Measurements from ENCODE around the gene ARHGAP31.
A peak's percentile ranks its signal among the peaks of the same experiment; 100 is the strongest.
"Not testable (repeated sequence)": the region's sequence is repeated elsewhere in the genome, so short reads cannot be mapped to it uniquely, and the experiment has no call there.

Gene ARHGAP31

GRCh38 chr3:119295816-119296726 lies 1.9 kb downstream of the ARHGAP31 start:
- peak; percentile 72 for DNase-seq

GRCh38 chr3:119296727-119297122 lies 2.5 kb downstream of the ARHGAP31 start:
- DNase-seq = peak; percentile 47

GRCh38 chr3:119297169-119297568 lies 3.0 kb downstream of the ARHGAP31 start:
- peak; percentile 80 for DNase-seq

- no peak for DNase-seq
Measured at GRCh38 chr3:119298565-119298941, 4.4 kb downstream of the ARHGAP31 start.

GRCh38 chr3:119300991-119301391 lies 6.8 kb downstream of the ARHGAP31 start:
- DNase-seq = no peak

- no peak for DNase-seq
Measured at GRCh38 chr3:119301662-119302061, 7.5 kb downstream of the ARHGAP31 start.

- DNase-seq = peak; percentile 61
Measured at GRCh38 chr3:119302697-119303551, 8.7 kb downstream of the ARHGAP31 start.

- peak; percentile 93 for DNase-seq
Measured at GRCh38 chr3:119304201-119304713, 10.1 kb downstream of the ARHGAP31 start.

GRCh38 chr3:119305286-119305685 lies 11.1 kb downstream of the ARHGAP31 start:
- peak; percentile 73 for DNase-seq

GRCh38 chr3:119306378-119306777 lies 12.2 kb downstream of the ARHGAP31 start:
- DNase-seq = not testable (repeated sequence)

- no peak for DNase-seq
Measured at GRCh38 chr3:119308355-119308754, 14.2 kb downstream of the ARHGAP31 start.

- DNase-seq = no peak
Measured at GRCh38 chr3:119309591-119309990, 15.4 kb downstream of the ARHGAP31 start.

- DNase-seq = peak; percentile 99
Measured at GRCh38 chr3:119310071-119310470, 15.9 kb downstream of the ARHGAP31 start.

- DNase-seq = peak; percentile 94
Measured at GRCh38 chr3:119311081-119311925, 17.1 kb downstream of the ARHGAP31 start.

GRCh38 chr3:119313461-119313860 lies 19.3 kb downstream of the ARHGAP31 start:
- no peak for DNase-seq

- DNase-seq = no peak
Measured at GRCh38 chr3:119314821-119315220, 20.6 kb downstream of the ARHGAP31 start.

GRCh38 chr3:119315600-119316312 lies 21.6 kb downstream of the ARHGAP31 start:
- DNase-seq = no peak

GRCh38 chr3:119316313-119316670 lies 22.1 kb downstream of the ARHGAP31 start:
- no peak for DNase-seq

- peak; percentile 84 for DNase-seq
Measured at GRCh38 chr3:119318876-119319275, 24.7 kb downstream of the ARHGAP31 start.

GRCh38 chr3:119319311-119319710 lies 25.1 kb downstream of the ARHGAP31 start:
- no peak for DNase-seq

- not testable (repeated sequence) for DNase-seq
Measured at GRCh38 chr3:119320785-119321184, 26.6 kb downstream of the ARHGAP31 start.

All from fibroblast of skin of right biceps (primary cell).